ENCODE results near the gene CLCN5. TPM values are rescaled to one million over a fixed set of nuclear protein-coding genes. Genes with fewer than 3 reads are reported as not detected.

The CLCN5 gene
- total and polyA plus RNA-seq, 2 of the 13 experiments (the other 11 are each of a cell fraction or from before 2014, with no cell fraction given) = 7.8 to 27.3 TPM

GRCh38 chrX:50082741-50083140 is 160.3 kb downstream of the CLCN5 start:
- intact Hi-C loops (cut with micrococcal nuclease; ENCODE audit: unreplicated experiment) (no loop called here), in situ Hi-C loops (cut with HindIII; ENCODE audit: extremely low pct_ligation_motif_present, low pct_unique_long_range_greater_than_20kb) (loop anchor here (5.0 kb wide), 1 partner anchor 165 kb away; no protein-coding TSS in a partner anchor)
- 90% methylated on average over 2 of the region's 2 CpGs for WGBS (ENCODE audit: low lambda C conversion rate)
- DNase-seq (ENCODE audit: low spot score) (no peak), FAIRE-seq (no peak), ATAC-seq (no peak)
- no peak overlapping the region for H3K4me3 ChIP-seq (replicated peaks in 1 of 3; ENCODE audit: insufficient read depth in 1 of 3, low read depth in 2 of 3, low read length in 3 of 3)
- H3K27ac ChIP-seq (ENCODE audit: extremely low read length, insufficient read depth, low read length) = no peak overlapping the region
- no peak overlapping the region for H3K9ac ChIP-seq (ENCODE audit: insufficient read depth, low read depth, low read length)
- H3K27me3 ChIP-seq (ENCODE audit: control insufficient read depth in 1 of 2, insufficient read depth in 2 of 2, low read length in 2 of 2) = no peaks in the 10 kb centered on the region
- H2AFZ ChIP-seq (ENCODE audit: low read length) = no peak overlapping the region
- CTCF ChIA-PET (ENCODE audit: low intra/inter-chr PET ratio, low total read pairs) = no interaction called here
- no peaks in the 10 kb centered on the region for H3K79me2 ChIP-seq (ENCODE audit: insufficient read depth, low read length)
- POLR2A ChIA-PET = no interaction called here
- no TSS peak for BruUV-seq (replicated peaks)
- H3K36me3 ChIP-seq (replicated peaks in 1 of 2; ENCODE audit: control insufficient read depth in 1 of 2, insufficient read depth in 2 of 2, low read length in 2 of 2) = no peaks in the 10 kb centered on the region; a peak in 1 of 5 replicates
- no peak overlapping the region for H3K4me2 ChIP-seq (ENCODE audit: low read depth, low read length)
- no peaks in the 10 kb centered on the region for H4K20me1 ChIP-seq (ENCODE audit: insufficient read depth, low read length)
- no peak for TF ChIP-seq ZNF256 (CRISPR knock-in tag; conservative IDR thresholded peaks at IDR 0.05)
- TF ChIP-seq ATF6 (CRISPR knock-in tag; conservative IDR thresholded peaks at IDR 0.05) = no peak
- TF ChIP-seq ZSCAN9 (CRISPR knock-in tag; IDR thresholded peaks at IDR 0.05; ENCODE audit: borderline replicate concordance) = no peak
- no peak for TF ChIP-seq ZBTB49 (CRISPR knock-in tag; IDR thresholded peaks at IDR 0.05; ENCODE audit: borderline replicate concordance)
- TF ChIP-seq ZNF660 (CRISPR knock-in tag; IDR thresholded peaks at IDR 0.05; ENCODE audit: borderline replicate concordance, low read depth) = no peak
- TF ChIP-seq BRF2 (CRISPR knock-in tag; IDR thresholded peaks at IDR 0.05) = no peak
- TF ChIP-seq THAP9 (CRISPR knock-in tag; IDR thresholded peaks at IDR 0.05; ENCODE audit: borderline replicate concordance) = no peak
- TF ChIP-seq, protein P1, sequence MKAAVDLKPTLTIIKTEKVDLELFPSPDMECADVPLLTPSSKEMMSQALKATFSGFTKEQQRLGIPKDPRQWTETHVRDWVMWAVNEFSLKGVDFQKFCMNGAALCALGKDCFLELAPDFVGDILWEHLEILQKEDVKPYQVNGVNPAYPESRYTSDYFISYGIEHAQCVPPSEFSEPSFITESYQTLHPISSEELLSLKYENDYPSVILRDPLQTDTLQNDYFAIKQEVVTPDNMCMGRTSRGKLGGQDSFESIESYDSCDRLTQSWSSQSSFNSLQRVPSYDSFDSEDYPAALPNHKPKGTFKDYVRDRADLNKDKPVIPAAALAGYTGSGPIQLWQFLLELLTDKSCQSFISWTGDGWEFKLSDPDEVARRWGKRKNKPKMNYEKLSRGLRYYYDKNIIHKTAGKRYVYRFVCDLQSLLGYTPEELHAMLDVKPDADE (CRISPR knock-in tag; IDR thresholded peaks at IDR 0.05) = no peak
- TF ChIP-seq NPAS2 (CRISPR knock-in tag; IDR thresholded peaks at IDR 0.05; ENCODE audit: borderline replicate concordance) = no peak
- no peak for TF ChIP-seq RCOR2 (CRISPR knock-in tag; IDR thresholded peaks at IDR 0.05)
- no peak for TF ChIP-seq ZNF709 (CRISPR knock-in tag; IDR thresholded peaks at IDR 0.05)
- no peak for TF ChIP-seq ZNF496 (CRISPR knock-in tag; IDR thresholded peaks at IDR 0.05; ENCODE audit: insufficient replicate concordance)
- no peak for TF ChIP-seq NR3C1 (CRISPR knock-in tag; IDR thresholded peaks at IDR 0.05)
- TF ChIP-seq ZMYM2 (CRISPR knock-in tag; IDR thresholded peaks at IDR 0.05) = no peak
- no peaks in the 10 kb centered on the region for H3K9me3 ChIP-seq (ENCODE audit: low read length)
- H3K4me1 ChIP-seq (ENCODE audit: insufficient read depth, low read length) = no peaks in the 10 kb centered on the region
